Uterus (tissue), 4 donors: ENCODE measurements around the gene PGLYRP4. TPM values are rescaled to one million over a fixed set of nuclear protein-coding genes. Genes with fewer than 3 reads are reported as not detected.

Source experiments
- DNase-seq, 2 donors: peaks; one replicate each; pipeline ENCODE4 v3.0.0-alpha.2; 2019 to 2020
- H3K27ac ChIP-seq, 2 donors: fragments of 200-600 bp; sonication (generic); 1 replicate in 1 of 2; 2 replicates in 1 of 2; pipeline ENCODE4 v1.5.1; 2016 to 2018
- H3K27me3 ChIP-seq, 2 donors: fragments of 200-600 bp; sonication (generic); one replicate each; pipeline ENCODE4 v1.5.1; 2018 to 2019; ENCODE audit warnings: control low read depth in 1 of 2
- H3K36me3 ChIP-seq, 2 donors: fragments of 200-600 bp; sonication (generic); one replicate each; pipeline ENCODE4 v1.5.1; 2019; ENCODE audit warnings: control low read depth in 1 of 2
- H3K4me1 ChIP-seq, 2 donors: fragments of 200-600 bp; sonication (generic); one replicate each; pipeline ENCODE4 v1.5.1; 2018 to 2019; ENCODE audit warnings: control low read depth in 1 of 2
- H3K4me3 ChIP-seq, 2 donors: fragments of 200-600 bp; sonication (generic); 1 replicate in 1 of 2; 2 replicates in 1 of 2; pipeline ENCODE4 v1.5.1; 2018 to 2019; ENCODE audit warnings: mild to moderate bottlenecking in 1 of 2
- H3K9me3 ChIP-seq, 2 donors: fragments of 200-600 bp; sonication (generic); one replicate each; pipeline ENCODE4 v1.5.1; 2019; ENCODE audit warnings: control low read depth in 1 of 2
- CTCF ChIP-seq, 4 experiments: fragments of 200-600 bp in 2 of 4; fragments of 450-650 bp in 2 of 4; sonication (generic) in 2 of 4; IDR thresholded peaks; one replicate each; pipeline ENCODE4 v1.5.1; 2016 to 2019; ENCODE audit warnings: antibody characterized with exemption in 4 of 4, mild to moderate bottlenecking in 2 of 4, moderate library complexity in 1 of 4
- POLR2A ChIP-seq, 2 donors: fragments of 450-650 bp; IDR thresholded peaks; one replicate each; pipeline ENCODE4 v1.6.1; 2016; ENCODE audit warnings: antibody characterized with exemption in 2 of 2, mild to moderate bottlenecking in 1 of 2, moderate library complexity in 1 of 2
- intact Hi-C: fragments of 100-400 bp; cut with DNase I; formaldehyde crosslinking; loops from one replicate; pipeline ENCODE4 v1.15.1; 2023; ENCODE audit warnings: low total_unique reads
- total RNA-seq, 4 donors: library from RNA; depleted of rRNA in 3 of 4; stranded (reverse); fragments of >200 nt in 3 of 4; gene quantifications; one replicate each; pipeline versions ENCODE4 v1.1.0 to v1.2.4, GENCODE V29; 2014 to 2023
- donor health status: DM: yes; HTN: yes; CAD: no.

Gene PGLYRP4
- total RNA-seq, 4 donors from 2014 or later, result not detected

- H3K4me1 ChIP-seq, result no peaks in the 10 kb centered on the region
- no peak overlapping the region for H3K4me3 ChIP-seq
- no peaks in the 10 kb centered on the region for H3K27me3 ChIP-seq
- no peak for DNase-seq
- intact Hi-C loops, result no loop called here
- H3K27ac ChIP-seq, result no peak overlapping the region
- TF ChIP-seq CTCF (IDR thresholded peaks at IDR 0.05) (no peak), POLR2A (IDR thresholded peaks at IDR 0.05) (no peak)
- H3K36me3 ChIP-seq, result no peaks in the 10 kb centered on the region
- no peaks in the 10 kb centered on the region for H3K9me3 ChIP-seq
These were observed 5.5 kb downstream of the PGLYRP4 start for GRCh38 chr1:153343040-153343681.

- Histone ChIP-seq H3K27me3 (no peaks in the 10 kb centered on the region), H3K4me3 (no peak overlapping the region), H3K4me1 (no peaks in the 10 kb centered on the region), H3K27ac (no peak overlapping the region), H3K9me3 (no peaks in the 10 kb centered on the region), H3K36me3 (no peaks in the 10 kb centered on the region)
- intact Hi-C loops, result no loop called here
- TF ChIP-seq CTCF (IDR thresholded peaks at IDR 0.05) (no peak), POLR2A (IDR thresholded peaks at IDR 0.05) (no peak)
- DNase-seq, result no peak
These were observed 6.5 kb downstream of the PGLYRP4 start for GRCh38 chr1:153342178-153342577.

DNA sequence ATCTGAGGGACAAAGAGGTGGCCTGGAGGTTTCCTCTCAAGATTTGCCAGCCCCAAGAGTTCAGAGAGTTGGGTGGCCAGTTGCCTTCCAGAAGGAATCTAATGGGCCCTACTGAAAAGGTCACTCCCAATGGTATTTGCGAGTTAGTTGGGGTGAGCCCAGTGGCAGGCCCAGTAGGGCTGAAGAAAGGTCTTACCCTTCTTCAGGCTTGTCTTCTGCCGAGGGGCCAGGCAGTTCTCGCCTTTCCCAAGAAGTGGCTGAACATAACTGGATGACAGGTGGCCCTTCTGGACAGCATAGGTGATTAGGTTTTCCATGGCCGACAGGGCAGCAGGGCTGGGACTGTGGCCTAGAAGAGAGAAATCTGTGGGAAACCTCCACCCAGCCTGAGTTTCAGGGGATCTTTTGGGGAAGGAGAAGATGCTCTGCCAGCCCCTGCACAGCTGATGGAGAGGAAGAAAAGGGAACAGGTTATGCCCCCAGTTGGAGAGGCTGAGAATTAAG is 7.2 kb downstream of the PGLYRP4 start:
- TF ChIP-seq CTCF (IDR thresholded peaks at IDR 0.05) (no peak), POLR2A (IDR thresholded peaks at IDR 0.05) (no peak)
- intact Hi-C loops, result no loop called here
- no peak overlapping the region for H3K27ac ChIP-seq
- H3K27me3 ChIP-seq, result no peaks in the 10 kb centered on the region
- H3K36me3 ChIP-seq, result no peaks in the 10 kb centered on the region
- DNase-seq, result no peak
- no peaks in the 10 kb centered on the region for H3K9me3 ChIP-seq
- H3K4me3 ChIP-seq, result no peak overlapping the region
- no peaks in the 10 kb centered on the region for H3K4me1 ChIP-seq

- Histone ChIP-seq H3K36me3 (no peaks in the 10 kb centered on the region), H3K9me3 (no peaks in the 10 kb centered on the region), H3K27me3 (no peaks in the 10 kb centered on the region), H3K4me3 (no peak overlapping the region), H3K27ac (no peak overlapping the region), H3K4me1 (no peaks in the 10 kb centered on the region)
- no peak for TF ChIP-seq POLR2A (IDR thresholded peaks at IDR 0.05)
- TF ChIP-seq CTCF (IDR thresholded peaks at IDR 0.05), result no peak
- no peak for DNase-seq
- intact Hi-C loops, result no loop called here
These were observed 8.3 kb downstream of the PGLYRP4 start for GRCh38 chr1:153340356-153340755.

DNA sequence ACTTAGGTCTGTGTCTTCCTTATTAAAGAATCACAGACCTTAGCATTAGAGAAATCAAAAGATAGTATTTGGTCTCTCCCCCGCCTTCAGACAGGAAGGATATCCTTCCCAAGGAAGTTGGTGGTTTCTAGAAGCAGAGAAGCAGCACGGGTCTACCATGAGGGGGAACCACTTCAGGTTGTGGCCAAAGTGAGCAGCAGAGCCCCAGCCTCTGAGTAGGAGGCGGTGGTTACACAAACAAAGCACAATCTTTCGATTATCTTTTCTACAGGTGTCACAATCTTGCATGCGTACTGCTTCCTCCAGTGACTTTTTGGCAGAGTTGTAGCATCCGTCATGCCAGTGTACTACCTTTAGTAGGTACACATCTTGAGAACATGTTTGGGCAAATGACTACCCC is 8.8 kb downstream of the PGLYRP4 start:
- no peak overlapping the region for H3K4me3 ChIP-seq
- H3K4me1 ChIP-seq, result no peaks in the 10 kb centered on the region
- no peaks in the 10 kb centered on the region for H3K36me3 ChIP-seq
- no peak overlapping the region for H3K27ac ChIP-seq
- H3K9me3 ChIP-seq, result no peaks in the 10 kb centered on the region
- TF ChIP-seq POLR2A (IDR thresholded peaks at IDR 0.05) (no peak), CTCF (IDR thresholded peaks at IDR 0.05) (no peak)
- H3K27me3 ChIP-seq, result no peaks in the 10 kb centered on the region
- no peak for DNase-seq
- intact Hi-C loops, result no loop called here
